ENCODE results near the gene ALG12.

Gene ALG12

DNA sequence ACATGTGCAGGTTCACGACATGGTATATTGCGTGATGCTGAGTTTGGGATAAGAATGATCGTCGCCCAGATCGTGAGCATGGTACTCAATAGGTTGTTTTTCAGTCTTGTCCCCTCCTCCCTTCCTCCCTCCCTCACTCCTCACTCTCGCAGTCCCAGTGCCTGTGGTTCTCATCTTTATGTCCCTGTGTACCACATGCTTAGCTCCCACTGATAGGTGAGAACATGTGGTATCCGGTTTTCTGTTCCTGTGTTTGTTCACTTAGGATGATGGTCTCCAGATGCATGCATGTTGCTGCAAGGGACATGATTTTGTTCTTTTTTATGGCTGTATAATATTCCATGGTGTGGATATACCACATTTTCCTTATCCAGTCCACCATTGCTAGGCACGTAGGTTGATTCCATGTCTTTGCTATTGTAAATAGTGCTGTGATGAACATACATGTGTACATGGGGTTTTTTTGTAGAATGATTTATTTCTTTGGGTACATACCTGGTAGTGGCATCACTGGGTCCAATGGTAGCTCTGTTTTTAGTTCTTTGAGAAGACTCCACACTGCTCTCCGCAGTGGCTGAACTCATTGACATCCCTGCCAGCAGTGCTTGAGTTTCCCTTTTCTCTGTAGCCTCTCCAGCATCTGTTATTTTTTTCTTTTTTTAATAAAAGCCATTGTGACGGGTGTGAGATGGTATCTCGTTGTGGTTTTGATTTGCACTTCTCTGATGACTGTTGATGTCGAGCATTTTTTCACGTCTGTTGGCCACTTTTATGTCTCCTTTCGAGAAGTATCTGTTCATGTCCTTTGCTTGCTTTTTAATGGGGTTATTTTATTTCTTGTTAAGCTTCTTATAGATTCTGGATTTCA is 48.2 kb downstream of the ALG12 start:
- TF ChIP-seq NFIC (IDR thresholded peaks at IDR 0.05) = no peak

DNA sequence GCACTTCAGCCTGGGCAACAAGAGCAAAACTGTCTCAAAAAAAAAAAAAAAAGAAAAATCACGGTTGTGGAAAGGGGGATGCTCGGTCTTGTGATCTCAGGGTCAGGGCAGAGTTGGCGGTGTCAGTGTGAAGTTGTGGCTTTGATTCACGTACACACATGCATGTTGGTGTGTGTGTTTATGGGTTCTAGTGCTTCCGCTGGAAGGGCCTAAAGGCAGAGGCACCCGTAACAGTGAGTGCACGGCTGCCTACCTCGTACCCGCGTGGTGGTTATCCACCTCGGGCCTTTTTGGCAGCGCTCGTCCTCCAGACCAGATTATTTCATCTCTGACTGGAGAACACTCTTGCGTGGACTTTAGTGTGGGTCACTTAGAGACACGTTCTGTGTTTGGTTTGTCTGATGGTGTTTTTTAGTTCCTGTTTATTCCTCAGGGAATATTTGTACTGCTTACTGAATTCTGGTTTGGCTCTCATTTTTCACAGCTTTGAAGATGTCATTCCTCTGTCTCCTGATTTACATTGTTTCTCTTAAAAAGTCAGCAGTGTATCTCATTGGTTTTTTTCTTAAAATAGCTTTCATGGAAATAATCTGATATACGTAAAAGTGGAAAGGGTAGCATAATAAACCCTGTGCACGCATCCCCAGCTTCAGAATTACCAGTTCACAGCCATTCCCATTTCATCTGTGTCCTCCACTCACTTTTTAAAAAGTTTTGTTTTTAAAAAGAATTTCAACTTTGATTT is 49.0 kb downstream of the ALG12 start:
- TF ChIP-seq TEAD4 (IDR thresholded peaks at IDR 0.05) = no peak
- TF ChIP-seq YY1 (IDR thresholded peaks at IDR 0.05; ENCODE audit: low read depth) = no peak
- TF ChIP-seq EGR1 (IDR thresholded peaks at IDR 0.05) = no peak
- TF ChIP-seq NFIC (IDR thresholded peaks at IDR 0.05) = no peak
- TF ChIP-seq CREB1 (IDR thresholded peaks at IDR 0.05; ENCODE audit: low read depth) = no peak
- no peak for TF ChIP-seq TCF12 (IDR thresholded peaks at IDR 0.05; ENCODE audit: low read depth)
- TF ChIP-seq EP300 (IDR thresholded peaks at IDR 0.05; ENCODE audit: borderline replicate concordance) = no peak
- TF ChIP-seq TAF1 (IDR thresholded peaks at IDR 0.05; ENCODE audit: low read depth) = no peak
- TF ChIP-seq CEBPB (IDR thresholded peaks at IDR 0.05) = no peak
- TF ChIP-seq ZBTB7A (IDR thresholded peaks at IDR 0.05; ENCODE audit: low read depth) = no peak
- TF ChIP-seq FOXM1 (IDR thresholded peaks at IDR 0.05; ENCODE audit: borderline replicate concordance, low read depth) = no peak
- TF ChIP-seq, protein P1, sequence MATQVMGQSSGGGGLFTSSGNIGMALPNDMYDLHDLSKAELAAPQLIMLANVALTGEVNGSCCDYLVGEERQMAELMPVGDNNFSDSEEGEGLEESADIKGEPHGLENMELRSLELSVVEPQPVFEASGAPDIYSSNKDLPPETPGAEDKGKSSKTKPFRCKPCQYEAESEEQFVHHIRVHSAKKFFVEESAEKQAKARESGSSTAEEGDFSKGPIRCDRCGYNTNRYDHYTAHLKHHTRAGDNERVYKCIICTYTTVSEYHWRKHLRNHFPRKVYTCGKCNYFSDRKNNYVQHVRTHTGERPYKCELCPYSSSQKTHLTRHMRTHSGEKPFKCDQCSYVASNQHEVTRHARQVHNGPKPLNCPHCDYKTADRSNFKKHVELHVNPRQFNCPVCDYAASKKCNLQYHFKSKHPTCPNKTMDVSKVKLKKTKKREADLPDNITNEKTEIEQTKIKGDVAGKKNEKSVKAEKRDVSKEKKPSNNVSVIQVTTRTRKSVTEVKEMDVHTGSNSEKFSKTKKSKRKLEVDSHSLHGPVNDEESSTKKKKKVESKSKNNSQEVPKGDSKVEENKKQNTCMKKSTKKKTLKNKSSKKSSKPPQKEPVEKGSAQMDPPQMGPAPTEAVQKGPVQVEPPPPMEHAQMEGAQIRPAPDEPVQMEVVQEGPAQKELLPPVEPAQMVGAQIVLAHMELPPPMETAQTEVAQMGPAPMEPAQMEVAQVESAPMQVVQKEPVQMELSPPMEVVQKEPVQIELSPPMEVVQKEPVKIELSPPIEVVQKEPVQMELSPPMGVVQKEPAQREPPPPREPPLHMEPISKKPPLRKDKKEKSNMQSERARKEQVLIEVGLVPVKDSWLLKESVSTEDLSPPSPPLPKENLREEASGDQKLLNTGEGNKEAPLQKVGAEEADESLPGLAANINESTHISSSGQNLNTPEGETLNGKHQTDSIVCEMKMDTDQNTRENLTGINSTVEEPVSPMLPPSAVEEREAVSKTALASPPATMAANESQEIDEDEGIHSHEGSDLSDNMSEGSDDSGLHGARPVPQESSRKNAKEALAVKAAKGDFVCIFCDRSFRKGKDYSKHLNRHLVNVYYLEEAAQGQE (IDR thresholded peaks at IDR 0.05; ENCODE audit: low read depth) = no peak

DNA sequence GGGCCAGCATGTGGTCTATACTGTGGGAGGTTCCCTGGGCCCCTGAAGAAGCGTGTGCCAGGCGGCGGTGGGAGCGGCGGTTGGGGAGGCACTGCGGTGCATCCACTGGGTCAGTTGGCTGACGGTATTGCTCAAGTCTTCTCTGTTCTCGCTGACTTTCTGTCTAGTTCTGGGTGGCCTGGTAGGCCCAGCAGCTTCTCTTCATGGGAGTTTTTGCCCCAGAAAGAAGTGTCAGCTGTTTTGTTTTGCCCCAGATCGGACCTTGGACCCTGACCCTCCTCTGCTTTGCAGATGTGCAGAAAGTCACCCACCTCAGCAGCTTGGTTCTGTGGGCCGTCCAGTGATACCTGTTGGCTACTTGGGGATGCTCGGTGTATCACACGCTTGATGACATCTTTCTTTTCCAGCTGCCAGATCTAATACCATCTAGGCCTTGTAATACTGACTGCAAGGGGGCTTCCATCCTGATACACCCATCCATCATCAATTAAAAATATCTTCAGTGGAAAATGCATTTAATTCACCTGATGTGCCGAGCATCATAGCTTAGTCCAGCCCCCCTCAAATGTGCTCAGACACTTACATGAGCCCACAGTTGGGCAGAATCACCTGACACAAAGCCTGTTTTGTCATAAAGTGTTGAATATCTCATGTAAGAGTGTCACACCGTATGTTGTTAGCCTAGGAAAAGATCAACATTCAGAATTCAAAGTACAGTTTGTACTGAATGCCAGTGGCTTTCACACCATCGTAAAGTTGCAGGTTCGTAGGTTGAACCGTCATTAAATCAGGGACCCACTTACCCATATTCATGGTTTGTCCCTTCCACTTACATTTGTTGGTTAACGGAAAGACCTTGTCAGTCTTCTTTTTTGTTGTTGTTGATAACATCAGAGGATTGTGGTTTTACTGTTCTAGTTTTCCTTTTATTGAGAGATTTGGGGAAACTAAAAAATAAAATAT is 50.7 kb downstream of the ALG12 start:
- TF ChIP-seq, protein P1 (IDR thresholded peaks at IDR 0.05; ENCODE audit: low read depth) = no peak
- TF ChIP-seq CREB1 (IDR thresholded peaks at IDR 0.05; ENCODE audit: low read depth) = no peak
- no peak for TF ChIP-seq TCF12 (IDR thresholded peaks at IDR 0.05; ENCODE audit: low read depth)
- no peak for TF ChIP-seq RAD21 (IDR thresholded peaks at IDR 0.05; ENCODE audit: low read depth)
- TF ChIP-seq TEAD4 (IDR thresholded peaks at IDR 0.05) = no peak
- TF ChIP-seq, protein P2, sequence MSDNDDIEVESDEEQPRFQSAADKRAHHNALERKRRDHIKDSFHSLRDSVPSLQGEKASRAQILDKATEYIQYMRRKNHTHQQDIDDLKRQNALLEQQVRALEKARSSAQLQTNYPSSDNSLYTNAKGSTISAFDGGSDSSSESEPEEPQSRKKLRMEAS (IDR thresholded peaks at IDR 0.05) = no peak
- no peak for TF ChIP-seq CEBPB (IDR thresholded peaks at IDR 0.05)
- TF ChIP-seq, protein P3, sequence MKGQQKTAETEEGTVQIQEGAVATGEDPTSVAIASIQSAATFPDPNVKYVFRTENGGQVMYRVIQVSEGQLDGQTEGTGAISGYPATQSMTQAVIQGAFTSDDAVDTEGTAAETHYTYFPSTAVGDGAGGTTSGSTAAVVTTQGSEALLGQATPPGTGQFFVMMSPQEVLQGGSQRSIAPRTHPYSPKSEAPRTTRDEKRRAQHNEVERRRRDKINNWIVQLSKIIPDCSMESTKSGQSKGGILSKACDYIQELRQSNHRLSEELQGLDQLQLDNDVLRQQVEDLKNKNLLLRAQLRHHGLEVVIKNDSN (IDR thresholded peaks at IDR 0.05) = no peak
- TF ChIP-seq EGR1 (IDR thresholded peaks at IDR 0.05) = no peak
- TF ChIP-seq TAF1 (IDR thresholded peaks at IDR 0.05; ENCODE audit: low read depth) = no peak
- no peak for TF ChIP-seq FOXM1 (IDR thresholded peaks at IDR 0.05; ENCODE audit: borderline replicate concordance, low read depth)
- TF ChIP-seq ZBTB7A (IDR thresholded peaks at IDR 0.05; ENCODE audit: low read depth) = no peak
- TF ChIP-seq YY1 (IDR thresholded peaks at IDR 0.05; ENCODE audit: low read depth) = no peak
- TF ChIP-seq EP300 (IDR thresholded peaks at IDR 0.05; ENCODE audit: borderline replicate concordance) = no peak
- TF ChIP-seq NFIC (IDR thresholded peaks at IDR 0.05) = no peak

DNA sequence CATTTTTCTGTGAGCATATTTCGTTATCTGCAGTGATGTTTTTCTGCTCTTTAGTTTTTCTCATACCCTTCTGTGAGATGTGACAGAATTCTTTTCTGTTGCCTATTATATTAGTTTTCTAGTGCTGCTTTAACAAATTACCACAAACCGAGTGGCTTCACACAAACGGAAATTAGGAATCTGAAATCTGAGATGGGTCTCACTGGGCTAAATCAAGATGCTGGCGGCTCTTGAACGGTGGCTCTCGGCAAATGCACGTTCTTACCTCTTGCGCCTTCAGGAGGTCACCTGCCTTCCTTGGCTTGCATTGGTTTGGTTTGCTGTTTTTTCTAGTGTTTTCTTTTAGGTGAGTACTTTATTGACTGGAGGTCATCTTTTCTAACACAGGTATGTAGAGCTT is 51.6 kb downstream of the ALG12 start:
- TF ChIP-seq YY1 (IDR thresholded peaks at IDR 0.05; ENCODE audit: low read depth) (no peak), RAD21 (IDR thresholded peaks at IDR 0.05; ENCODE audit: low read depth) (no peak), FOXM1 (IDR thresholded peaks at IDR 0.05; ENCODE audit: borderline replicate concordance, low read depth) (no peak), EP300 (IDR thresholded peaks at IDR 0.05; ENCODE audit: borderline replicate concordance) (no peak), NFIC (IDR thresholded peaks at IDR 0.05) (no peak), ZBTB7A (IDR thresholded peaks at IDR 0.05; ENCODE audit: low read depth) (no peak), CEBPB (IDR thresholded peaks at IDR 0.05) (no peak), TEAD4 (IDR thresholded peaks at IDR 0.05) (no peak), EGR1 (IDR thresholded peaks at IDR 0.05) (no peak), TAF1 (IDR thresholded peaks at IDR 0.05; ENCODE audit: low read depth) (no peak), CREB1 (IDR thresholded peaks at IDR 0.05; ENCODE audit: low read depth) (no peak), TCF12 (IDR thresholded peaks at IDR 0.05; ENCODE audit: low read depth) (no peak)
- TF ChIP-seq, protein P1 (IDR thresholded peaks at IDR 0.05; ENCODE audit: low read depth) = no peak
- TF ChIP-seq, protein P3 (IDR thresholded peaks at IDR 0.05) = no peak
- TF ChIP-seq, protein P2 (IDR thresholded peaks at IDR 0.05) = no peak

All from Ishikawa (cell line).